H54 (cell line): Measurements from ENCODE around the gene NRXN2.
A peak's percentile ranks its signal among the peaks of the same experiment; 100 is the strongest.
"Not testable (repeated sequence)": the region's sequence is repeated elsewhere in the genome, so short reads cannot be mapped to it uniquely, and the experiment has no call there.

ENCODE experiments used
- DNase-seq: peaks from one replicate; pipeline ENCODE4 v3.0.0; 2011; ENCODE audit warnings: low spot score, mixed read lengths; ENCODE audit not compliant: insufficient read length
- FAIRE-seq: peaks from 3 replicates; lab custom pipeline; 2011; peaks lifted over from hg19 to GRCh38; lab: Jason Lieb, UNC
- POLR2A ChIP-seq: IDR thresholded peaks from 2 replicates; pipeline ENCODE4 v1.6.1; 2011; ENCODE audit warnings: low read depth, mild to moderate bottlenecking, low read length

The NRXN2 gene

DNA sequence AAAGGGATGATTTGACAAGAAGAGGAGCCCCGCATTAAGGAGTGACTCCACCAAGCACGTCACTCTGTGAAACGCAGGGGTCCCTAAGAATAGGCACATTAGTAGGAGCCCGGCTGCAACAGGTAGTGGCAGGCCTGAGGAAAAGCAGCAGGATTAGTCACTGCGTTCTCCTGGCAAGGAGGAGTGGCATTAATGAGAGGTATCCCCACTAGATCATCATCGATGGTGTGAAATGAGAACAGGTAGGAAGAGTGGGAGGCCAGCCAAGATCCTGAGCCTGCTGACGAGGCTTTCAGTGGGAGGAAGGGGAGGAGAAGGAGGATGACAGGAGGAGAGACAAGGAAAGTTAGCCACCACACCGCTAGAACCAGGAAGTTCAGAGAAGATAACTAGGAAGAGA lies 38.6 kb downstream of the NRXN2 start:
- no peak for FAIRE-seq
- no peak for DNase-seq

DNA sequence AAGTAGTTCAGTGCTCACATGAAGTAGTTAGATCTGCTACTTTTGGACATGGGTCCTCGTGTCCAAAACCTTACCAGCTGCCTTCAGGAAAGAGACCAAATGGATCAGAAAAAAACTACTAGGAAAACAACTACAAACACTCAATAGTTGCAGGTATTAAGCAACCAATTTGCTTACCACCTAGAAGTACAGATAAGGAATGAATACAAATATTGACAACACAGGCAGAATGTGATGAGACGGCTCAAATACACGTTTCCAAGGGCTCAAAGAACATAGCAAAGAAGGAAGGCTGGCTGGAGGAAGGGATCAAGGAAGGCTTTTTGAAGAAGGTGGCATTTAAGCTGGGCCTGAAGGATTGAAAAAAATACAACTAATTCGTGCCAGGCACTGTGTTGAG lies 41.8 kb downstream of the NRXN2 start:
- no peak for TF ChIP-seq POLR2A
- no peak for FAIRE-seq
- DNase-seq = no peak

More for the DNA sequence above, 38.6 kb downstream of the NRXN2 start:
- TF ChIP-seq POLR2A = no peak

DNA sequence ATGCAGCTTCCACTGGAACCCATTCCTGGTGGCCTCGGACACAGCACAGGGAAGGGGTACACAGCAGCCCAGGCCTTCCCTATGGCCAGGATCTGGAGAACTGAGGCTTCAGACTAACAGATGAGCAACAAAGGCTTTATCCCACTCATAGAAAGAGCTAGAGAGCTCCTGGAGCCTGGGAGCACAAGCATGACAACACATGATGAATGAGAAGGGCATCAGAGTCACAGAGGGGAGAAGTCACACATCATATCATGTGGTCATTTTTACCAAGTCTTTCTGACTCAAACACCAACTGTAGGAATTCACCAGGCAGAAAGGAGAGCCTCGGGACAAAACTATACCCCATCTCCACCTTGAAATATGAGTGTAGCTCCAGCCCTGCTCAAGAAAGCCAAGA lies 43.2 kb downstream of the NRXN2 start:
- DNase-seq (no peak), FAIRE-seq (no peak)
- TF ChIP-seq POLR2A = no peak

DNA sequence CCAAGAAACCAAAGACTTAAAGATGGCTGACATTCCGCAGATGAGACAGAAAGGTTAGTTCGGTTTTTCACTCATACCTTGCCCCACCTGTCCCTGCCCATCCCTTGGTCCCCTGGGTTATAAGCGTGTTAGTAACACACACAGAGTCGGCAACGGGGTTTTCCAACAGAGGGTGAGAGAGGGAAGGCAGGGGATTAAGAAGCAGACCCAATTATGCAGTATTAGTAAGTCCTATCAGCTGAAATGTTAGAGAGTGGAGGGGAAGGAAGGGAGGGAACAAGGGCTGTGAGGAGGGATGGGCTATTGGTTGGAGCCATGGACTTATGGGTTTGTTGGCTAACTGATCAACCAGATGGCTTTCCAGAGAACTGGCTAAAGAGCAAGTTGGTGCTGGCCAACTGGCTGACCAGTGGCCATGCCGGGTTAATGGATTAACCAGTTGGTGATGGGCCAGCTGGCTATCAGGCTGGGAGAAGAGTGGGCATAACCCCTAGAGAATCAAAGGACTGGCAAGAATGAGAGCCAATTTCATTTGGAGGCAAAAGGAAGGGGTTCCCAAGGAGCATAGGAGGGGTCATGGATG lies 45.5 kb downstream of the NRXN2 start:
- DNase-seq = no peak
- no peak for TF ChIP-seq POLR2A
- no peak for FAIRE-seq

DNA sequence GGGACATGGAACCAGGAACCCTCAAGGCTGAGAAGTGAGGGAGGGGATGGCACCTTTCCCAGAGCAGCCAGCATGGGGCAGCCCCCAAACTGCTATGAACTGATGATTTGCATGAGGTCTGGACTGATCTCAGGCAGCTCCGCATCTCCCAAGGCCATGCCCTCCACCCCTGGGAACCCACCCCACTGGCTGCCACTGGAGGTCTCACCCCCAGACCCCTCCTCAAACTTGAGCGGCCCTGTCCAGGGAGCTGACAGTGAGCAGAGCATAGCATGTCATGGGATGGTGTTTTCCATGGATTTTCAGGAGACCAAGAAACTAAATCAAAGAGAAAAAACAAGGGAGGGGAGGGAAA lies 46.8 kb downstream of the NRXN2 start:
- FAIRE-seq = no peak
- no peak for TF ChIP-seq POLR2A
- no peak for DNase-seq

DNA sequence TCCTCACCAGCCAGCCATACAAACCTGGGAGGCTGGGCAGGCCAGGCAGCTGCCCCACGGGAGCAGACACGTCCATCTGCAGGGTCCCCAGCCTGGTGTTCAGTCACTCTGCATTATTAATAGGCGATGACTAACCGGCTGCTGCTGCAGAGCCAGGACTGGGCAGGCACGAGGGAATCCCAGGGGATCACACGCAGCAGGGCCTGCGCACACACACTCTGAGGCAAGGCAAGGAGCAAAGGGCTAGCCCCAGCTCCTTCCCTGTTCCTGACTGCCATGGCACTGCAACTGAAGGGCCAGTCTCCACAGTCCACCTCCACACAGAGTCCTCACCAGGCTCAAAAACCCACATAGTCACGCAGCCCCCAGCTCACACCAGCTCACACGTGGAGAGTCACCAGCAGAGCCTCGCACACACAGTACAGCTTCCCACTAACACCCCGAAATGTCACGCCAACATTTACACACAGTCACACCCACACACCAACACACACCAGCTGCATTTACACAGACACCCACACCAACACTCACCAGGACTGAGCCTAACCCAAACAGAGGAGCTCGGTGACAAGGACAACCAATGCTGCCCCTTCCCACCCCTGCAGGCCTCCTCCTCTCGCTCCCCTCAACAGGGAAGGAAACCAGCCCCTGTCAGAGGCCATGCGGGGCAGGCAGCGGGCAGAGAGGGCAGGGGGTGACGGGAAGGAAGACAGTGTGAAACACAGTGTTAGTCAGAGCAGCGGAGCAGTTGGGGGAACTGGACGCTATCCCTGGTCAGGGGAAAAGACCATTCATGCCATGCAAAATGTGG lies 47.3 kb downstream of the NRXN2 start:
- peak; percentile 69 for DNase-seq
- TF ChIP-seq POLR2A = no peak
- no peak for FAIRE-seq

DNA sequence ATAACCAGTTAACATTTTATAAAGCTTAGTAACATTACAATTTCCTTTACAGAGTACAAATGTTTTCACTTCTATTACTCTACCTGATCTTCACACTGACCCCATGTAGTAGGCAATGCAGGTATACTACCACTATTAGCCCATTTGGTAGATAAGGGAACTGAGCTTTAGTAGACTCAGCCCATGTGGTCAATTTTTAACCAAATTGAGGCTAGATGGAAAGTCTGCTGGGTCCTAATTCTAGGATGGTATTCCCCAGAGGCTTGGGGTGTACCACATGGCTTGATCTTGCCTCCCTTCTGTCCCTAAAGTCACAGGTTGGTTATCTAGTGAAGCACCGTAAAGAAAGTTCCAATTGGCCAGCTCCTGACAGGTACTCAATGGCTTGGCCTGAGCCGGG lies 48.2 kb downstream of the NRXN2 start:
- no peak for TF ChIP-seq POLR2A
- no peak for DNase-seq
- no peak for FAIRE-seq

DNA sequence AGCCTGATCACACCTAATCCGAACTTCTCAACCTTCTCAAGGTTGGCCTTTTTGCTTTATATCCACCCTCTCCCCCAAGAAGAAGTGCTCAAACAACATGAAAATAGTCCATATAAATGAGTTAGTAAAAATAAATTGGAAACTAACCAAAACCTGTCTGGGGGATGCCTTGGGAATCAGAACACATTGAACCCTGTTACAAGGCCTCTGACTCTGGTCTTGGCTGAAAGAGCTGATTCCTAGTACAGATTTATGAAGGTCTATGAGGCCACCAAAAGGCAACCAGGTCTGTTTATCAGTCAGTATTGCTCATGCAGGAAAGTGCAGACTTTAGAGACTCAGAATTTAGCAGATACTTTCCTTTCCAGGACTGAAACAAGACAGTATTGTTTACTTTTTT lies 49.7 kb downstream of the NRXN2 start:
- no peak for TF ChIP-seq POLR2A
- no peak for DNase-seq
- no peak for FAIRE-seq

DNA sequence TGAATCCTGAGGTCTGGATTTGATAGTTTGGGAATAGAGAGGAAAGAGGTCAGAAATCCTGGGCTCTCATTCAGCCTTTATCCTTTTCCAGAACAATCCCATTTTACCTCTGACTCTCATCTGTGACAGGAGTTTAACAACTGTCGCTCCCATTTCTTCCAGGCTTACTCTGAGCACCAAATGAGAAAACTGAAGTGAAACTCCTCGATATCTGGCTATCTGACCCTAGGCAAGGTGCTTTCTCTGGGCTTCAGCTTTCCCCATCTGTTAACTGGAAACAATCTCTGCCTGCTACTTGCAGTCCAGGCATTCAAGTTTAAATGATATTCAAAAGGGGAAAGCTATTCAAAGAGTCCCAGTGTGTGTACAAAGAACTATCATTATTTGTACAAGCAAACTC lies 50.1 kb downstream of the NRXN2 start:
- no peak for DNase-seq
- no peak for TF ChIP-seq POLR2A
- FAIRE-seq = no peak

DNA sequence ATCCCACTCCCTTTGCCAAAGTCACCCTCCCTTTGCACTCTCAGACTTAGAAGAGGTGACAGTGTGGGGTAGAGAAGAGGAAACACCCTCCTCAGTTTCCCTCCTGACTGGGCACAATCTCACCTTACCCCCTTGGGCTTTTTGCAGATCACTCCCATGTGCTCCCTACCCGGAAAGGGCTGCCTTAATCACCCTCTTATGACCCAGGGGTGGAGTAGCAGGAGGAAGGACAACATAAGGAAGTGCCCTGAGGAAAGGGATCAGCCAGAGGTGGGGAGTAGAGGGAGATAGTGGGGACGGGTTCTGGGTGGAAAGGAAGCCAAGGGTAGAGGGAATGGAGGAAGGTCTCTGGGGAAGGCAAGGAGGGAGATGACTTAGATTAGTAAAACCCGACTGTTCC lies 52.0 kb downstream of the NRXN2 start:
- DNase-seq = no peak
- TF ChIP-seq POLR2A = no peak
- no peak for FAIRE-seq

DNA sequence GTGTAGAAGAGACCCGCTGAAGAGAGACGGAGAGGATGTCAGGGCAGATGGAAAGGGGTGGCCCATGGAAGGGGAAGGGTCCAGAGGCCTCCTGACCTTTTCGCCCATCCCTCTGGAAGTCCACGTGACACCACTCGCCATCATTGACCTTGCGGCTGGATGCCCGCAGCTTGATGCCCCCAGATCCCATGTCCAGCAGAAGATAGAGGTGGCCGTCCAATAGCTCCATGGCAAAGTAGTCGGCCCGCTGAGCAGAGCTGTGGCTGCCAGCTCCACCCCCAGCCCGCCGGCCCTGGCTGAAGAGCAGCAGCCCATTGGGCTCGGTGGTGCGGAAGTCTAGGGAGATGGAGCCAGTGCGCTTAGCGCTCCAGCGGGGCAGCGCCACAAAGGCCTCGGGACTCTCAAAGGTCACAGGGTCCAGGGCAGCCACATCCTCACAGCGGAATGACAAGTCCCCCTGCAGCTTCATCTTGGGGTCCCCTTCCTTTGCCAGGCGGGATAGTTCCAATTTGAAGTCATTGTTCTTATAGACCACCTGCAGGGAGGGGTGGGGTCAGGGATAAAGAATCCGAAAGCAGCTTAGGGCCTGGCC lies 55.7 kb downstream of the NRXN2 start:
- FAIRE-seq (no peak), DNase-seq (no peak)
- no peak for TF ChIP-seq POLR2A

DNA sequence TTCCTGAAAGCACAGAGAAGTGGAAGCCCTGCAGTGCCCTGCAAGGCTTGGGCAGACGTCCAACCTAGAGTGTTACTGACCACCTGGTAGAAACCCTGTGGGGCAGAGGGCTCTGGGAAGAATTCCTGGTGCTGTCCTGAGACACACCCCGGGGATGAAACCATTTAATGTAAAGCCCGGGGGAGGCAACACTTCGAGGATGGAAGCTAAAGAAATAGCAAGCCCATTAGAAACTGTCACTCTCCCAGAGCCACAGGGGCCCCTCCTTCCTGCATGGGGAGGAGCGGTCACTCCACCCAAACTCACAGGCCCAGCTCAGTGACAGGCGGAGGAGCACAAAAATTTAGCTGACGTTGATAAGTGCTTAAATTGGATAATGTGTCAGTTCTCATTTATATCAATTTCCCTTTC lies 57.6 kb downstream of the NRXN2 start:
- FAIRE-seq (no peak), DNase-seq (no peak)

DNA sequence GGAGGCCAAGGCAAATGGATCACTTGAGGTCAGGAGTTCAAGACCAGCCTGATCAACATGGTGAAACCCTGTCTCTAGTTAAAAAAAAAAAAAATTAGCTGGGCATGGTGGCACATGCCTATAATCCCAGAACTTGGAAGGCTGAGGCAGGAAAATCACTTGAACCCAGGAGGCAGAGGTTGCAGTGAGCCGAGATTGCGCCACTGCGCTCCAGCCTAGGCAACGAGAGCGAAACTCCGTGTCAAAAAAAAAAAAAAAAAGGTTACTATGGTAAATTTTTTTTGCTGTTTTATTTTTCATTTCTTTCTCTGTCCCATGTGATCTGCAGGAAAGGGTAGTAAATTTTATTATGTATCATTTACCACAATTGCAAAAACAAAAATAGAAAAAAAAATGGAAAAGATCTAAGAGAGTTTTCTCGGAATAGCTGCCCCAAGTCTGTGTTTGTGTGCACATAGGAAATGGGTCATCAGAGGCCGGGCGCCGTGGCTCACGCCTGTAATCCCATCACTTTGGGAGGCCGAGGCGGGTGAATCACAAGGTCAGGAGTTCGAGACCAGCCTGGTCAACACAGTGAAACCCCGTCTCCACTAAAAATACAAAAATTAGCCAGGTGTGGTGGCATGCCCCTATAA lies 58.6 kb downstream of the NRXN2 start:
- not testable (repeated sequence) for FAIRE-seq, DNase-seq

More for the DNA sequence above, 57.6 kb downstream of the NRXN2 start:
- TF ChIP-seq POLR2A = no peak

DNA sequence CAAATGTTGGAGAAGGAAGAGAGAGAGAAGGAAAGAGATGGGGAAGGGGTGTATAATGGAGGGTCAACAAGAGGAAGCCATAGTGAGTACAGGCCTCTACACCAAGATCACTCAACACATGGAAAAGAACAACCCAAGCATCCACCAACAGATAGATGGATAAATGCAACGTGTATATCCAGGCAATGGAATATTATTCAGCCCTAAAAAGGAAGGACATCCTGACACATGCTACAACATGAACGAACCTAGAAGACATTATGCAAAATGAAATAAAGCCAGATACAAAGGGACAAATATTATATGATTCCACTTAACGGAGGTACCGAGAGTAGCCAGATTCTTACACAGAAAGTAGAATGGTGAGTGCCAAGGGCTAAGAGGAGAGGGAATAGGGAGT lies 59.3 kb downstream of the NRXN2 start:
- no peak for TF ChIP-seq POLR2A
- no peak for FAIRE-seq

DNA sequence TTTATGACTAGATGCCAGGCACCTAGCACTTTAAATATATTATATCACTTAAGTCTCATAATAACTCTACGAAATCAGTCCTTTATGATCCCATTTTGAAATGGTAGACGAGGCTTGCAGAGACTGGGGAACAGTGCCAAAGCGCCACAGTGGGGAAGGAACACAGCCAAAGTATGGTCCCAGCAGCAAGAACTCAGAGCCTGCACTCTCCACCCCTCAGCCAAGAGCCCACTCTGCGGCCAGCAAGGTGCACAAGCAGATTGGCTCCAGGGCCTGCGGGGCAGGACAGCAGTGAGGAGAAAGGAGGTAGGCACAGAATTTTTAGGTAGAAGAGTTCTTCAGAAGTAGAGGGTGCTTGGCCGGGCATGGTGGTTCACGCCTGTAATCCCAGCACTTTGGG lies 61.4 kb downstream of the NRXN2 start:
- no peak for TF ChIP-seq POLR2A
- FAIRE-seq (no peak), DNase-seq (no peak)

More for the DNA sequence above, 59.3 kb downstream of the NRXN2 start:
- DNase-seq = no peak
